H1 (cell line): ENCODE measurements around the gene PKD2. TPM values are rescaled to one million over a fixed set of nuclear protein-coding genes. Genes with fewer than 3 reads are reported as not detected.
A peak's percentile ranks its signal among the peaks of the same experiment; 100 is the strongest.

Experiments used
- CTCF ChIA-PET: fragments of 300-600 bp; sonication (Branson Sonifier 250); formaldehyde crosslinking; loops from one replicate; lab custom pipeline; 2021; ENCODE audit not compliant: partially characterized antibody; lab: Charles Lee
- POLR2A ChIA-PET: fragments of 300-600 bp; sonication (Branson Sonifier 250); formaldehyde crosslinking; loops from one replicate; lab custom pipeline; 2021; ENCODE audit warnings: inconsistent platforms; ENCODE audit not compliant: partially characterized antibody; lab: Charles Lee
- DNase-seq, 2 experiments: peaks; one replicate each; pipeline versions ENCODE4 v3.0.0 to v3.0.0-alpha.2; 2010 to 2022; ENCODE audit warnings: low spot score in 2 of 2, low read depth in 1 of 2, mixed read lengths in 1 of 2
- FAIRE-seq: peaks from 2 replicates; lab custom pipeline; 2011; peaks lifted over from hg19 to GRCh38; lab: Jason Lieb, UNC
- H2AFZ ChIP-seq: 2 replicates; pipeline ENCODE4 v1.8.1; 2012; ENCODE audit warnings: low read length, inconsistent platforms
- H2AK5ac ChIP-seq: 2 replicates; pipeline ENCODE4 v1.6.1; 2013; ENCODE audit warnings: low read depth, low read length
- H2BK120ac ChIP-seq: replicated peaks from 2 replicates; pipeline ENCODE3; 2013; ENCODE audit warnings: low read depth, low read length, inconsistent platforms
- H2BK12ac ChIP-seq: 2 replicates; pipeline ENCODE4 v1.6.1; 2013; ENCODE audit warnings: low read depth, low read length
- H2BK15ac ChIP-seq: 2 replicates; pipeline ENCODE4 v1.6.1; 2013; ENCODE audit warnings: low read length
- H2BK20ac ChIP-seq: 2 replicates; pipeline ENCODE4 v1.6.1; 2013; ENCODE audit warnings: low read length
- H2BK5ac ChIP-seq: 2 replicates; pipeline ENCODE4 v1.6.1; 2013; ENCODE audit warnings: low read depth, low read length
- H3K14ac ChIP-seq: 2 replicates; pipeline ENCODE4 v1.6.1; 2013; ENCODE audit warnings: inconsistent platforms; ENCODE audit not compliant: insufficient read length
- H3K18ac ChIP-seq: 2 replicates; pipeline ENCODE4 v1.6.1; 2013; ENCODE audit warnings: low read length; ENCODE audit errors: extremely low read depth
- H3K23ac ChIP-seq: 2 replicates; pipeline ENCODE4 v1.6.1; 2013; ENCODE audit warnings: inconsistent platforms; ENCODE audit not compliant: insufficient read length
- H3K23me2 ChIP-seq: 2 replicates; pipeline ENCODE4 v1.6.1; 2013; ENCODE audit warnings: low read depth, low read length
- H3K27ac ChIP-seq: 2 replicates; pipeline ENCODE4 v1.6.1; 2011; ENCODE audit warnings: low read depth, low read length, inconsistent platforms
- H3K27me3 ChIP-seq, 4 experiments: replicated peaks in 1 of 4; 1 replicate in 1 of 4; 2 replicates in 3 of 4; pipeline versions ENCODE4 v1.6.1 to v1.8.1; 2011 to 2013; ENCODE audit warnings: low read length in 3 of 4, mild to moderate bottlenecking in 3 of 4, inconsistent platforms in 2 of 4, mixed read lengths in 2 of 4, moderate library complexity in 1 of 4; ENCODE audit not compliant: control insufficient read depth in 3 of 4, insufficient read depth in 3 of 4; ENCODE audit errors: extremely low read depth in 1 of 4
- H3K36me3 ChIP-seq, 4 experiments: 2 replicates each; pipeline versions ENCODE4 v1.6.1 to v1.8.1; 2011 to 2013; ENCODE audit warnings: mild to moderate bottlenecking in 4 of 4, low read length in 3 of 4, moderate library complexity in 2 of 4, control low read depth in 1 of 4, inconsistent platforms in 1 of 4; ENCODE audit not compliant: insufficient read depth in 4 of 4, control insufficient read depth in 2 of 4
- H3K4ac ChIP-seq: replicated peaks from 2 replicates; pipeline ENCODE3; 2013; ENCODE audit warnings: low read length, low read depth, mixed read lengths, inconsistent platforms; ENCODE audit not compliant: insufficient read length
- H3K4me1 ChIP-seq, 4 experiments: replicated peaks in 1 of 4; 1 replicate in 1 of 4; 2 replicates in 3 of 4; pipeline versions ENCODE4 v1.6.1 to v1.8.1; 2011 to 2013; ENCODE audit warnings: low read length in 3 of 4, inconsistent platforms in 2 of 4, mixed read lengths in 1 of 4; ENCODE audit not compliant: insufficient read depth in 4 of 4, control insufficient read depth in 3 of 4
- H3K4me2 ChIP-seq, 2 experiments: 2 replicates each; pipeline versions ENCODE4 v1.6.1 to v1.8.1; 2011 to 2013; ENCODE audit warnings: low read depth in 2 of 2, low read length in 2 of 2, control low read depth in 1 of 2, inconsistent platforms in 1 of 2, mild to moderate bottlenecking in 1 of 2; ENCODE audit not compliant: insufficient read depth in 1 of 2
- H3K4me3 ChIP-seq, 4 experiments: fragments of 200-600, 300-600 bp in 1 of 4; sonication (generic), shearing (Covaris generic), sonication (Bioruptor Twin) in 1 of 4; 2 replicates each; pipeline versions ENCODE4 v1.5.1 to v1.8.1; 2011 to 2016; ENCODE audit warnings: low read length in 4 of 4, low read depth in 3 of 4, control low read depth in 2 of 4, inconsistent platforms in 2 of 4, mild to moderate bottlenecking in 2 of 4, mixed read lengths in 1 of 4, moderate library complexity in 1 of 4; ENCODE audit not compliant: insufficient read depth in 2 of 4; ENCODE audit errors: extremely low read depth in 1 of 4
- H3K56ac ChIP-seq: replicated peaks from 2 replicates; pipeline ENCODE3; 2013; ENCODE audit warnings: low read depth, mild to moderate bottlenecking, mixed read lengths, low read length, inconsistent platforms; ENCODE audit not compliant: insufficient read length
- H3K79me1 ChIP-seq: 2 replicates; pipeline ENCODE4 v1.6.1; 2013; ENCODE audit warnings: low read depth, low read length, control low read depth
- H3K79me2 ChIP-seq, 2 experiments: 2 replicates each; pipeline versions ENCODE4 v1.6.1 to v1.8.1; 2012 to 2013; ENCODE audit warnings: low read length in 2 of 2, mild to moderate bottlenecking in 2 of 2, inconsistent platforms in 1 of 2; ENCODE audit not compliant: insufficient read depth in 2 of 2, control insufficient read depth in 1 of 2
- H3K9ac ChIP-seq, 4 experiments: replicated peaks in 1 of 4; 1 replicate in 1 of 4; 2 replicates in 3 of 4; pipeline versions ENCODE4 v1.6.1 to v1.8.1; 2011 to 2013; ENCODE audit warnings: low read depth in 3 of 4, low read length in 3 of 4, control low read depth in 2 of 4, mild to moderate bottlenecking in 2 of 4, moderate library complexity in 2 of 4, inconsistent platforms in 1 of 4; ENCODE audit errors: extremely low read depth in 1 of 4
- H3K9me3 ChIP-seq, 2 experiments: 2 replicates each; pipeline versions ENCODE4 v1.6.1 to v1.8.1; 2012 to 2013; ENCODE audit warnings: mild to moderate bottlenecking in 2 of 2, moderate library complexity in 2 of 2, control low read depth in 1 of 2, inconsistent platforms in 1 of 2, low read depth in 1 of 2, low read length in 1 of 2, mixed read lengths in 1 of 2; ENCODE audit not compliant: insufficient read depth in 2 of 2
- H4K20me1 ChIP-seq, 2 experiments: replicated peaks in 1 of 2; 2 replicates each; pipeline versions ENCODE3 to v1.8.1; 2011 to 2013; ENCODE audit warnings: inconsistent platforms in 2 of 2, low read length in 2 of 2, mild to moderate bottlenecking in 1 of 2; ENCODE audit not compliant: insufficient read depth in 2 of 2, control insufficient read depth in 1 of 2
- H4K5ac ChIP-seq: 2 replicates; pipeline ENCODE4 v1.6.1; 2013; ENCODE audit warnings: low read length, low read depth, mixed read lengths, inconsistent platforms; ENCODE audit not compliant: insufficient read length
- H4K8ac ChIP-seq: 2 replicates; pipeline ENCODE4 v1.8.0; 2013; ENCODE audit warnings: mild to moderate bottlenecking, moderate library complexity, low read length, inconsistent platforms; ENCODE audit not compliant: insufficient read depth; ENCODE audit errors: extremely low read depth
- H4K91ac ChIP-seq: replicated peaks from 2 replicates; pipeline ENCODE3; 2013; ENCODE audit warnings: low read length, mixed read lengths, inconsistent platforms; ENCODE audit not compliant: insufficient read length
- CHD1 ChIP-seq: IDR thresholded peaks from 2 replicates; pipeline ENCODE4 v1.6.1; 2012; ENCODE audit warnings: low read depth, low read length, improper control_type of control experiment
- HDAC2 ChIP-seq, 2 experiments: fragments of 300-600 bp in 1 of 2; sonication (generic) in 1 of 2; IDR thresholded peaks; 2 replicates each; pipeline ENCODE4 v1.6.1; 2011 to 2012; ENCODE audit warnings: low read depth in 2 of 2, low read length in 2 of 2, mild to moderate bottlenecking in 2 of 2, moderate library complexity in 2 of 2, borderline replicate concordance in 1 of 2, inconsistent platforms in 1 of 2
- POU5F1 ChIP-seq: IDR thresholded peaks from 2 replicates; pipeline ENCODE4 v1.6.1; 2011; ENCODE audit warnings: low read depth, mild to moderate bottlenecking, low read length, moderate library complexity
- RXRA ChIP-seq: IDR thresholded peaks from 2 replicates; pipeline ENCODE4 v1.6.1; 2011; ENCODE audit warnings: low read depth, mild to moderate bottlenecking, low read length, moderate library complexity; ENCODE audit not compliant: insufficient read depth
- SIN3A ChIP-seq, 2 experiments: IDR thresholded peaks in 1 of 2; conservative IDR thresholded peaks in 1 of 2; 2 replicates each; pipeline ENCODE4 v1.6.1; 2011 to 2012; ENCODE audit warnings: low read length in 2 of 2, improper control_type of control experiment in 1 of 2, low read depth in 1 of 2, mild to moderate bottlenecking in 1 of 2
- SP2 ChIP-seq: IDR thresholded peaks from 2 replicates; pipeline ENCODE4 v1.6.1; 2012; ENCODE audit warnings: mild to moderate bottlenecking, low read length, inconsistent platforms
- TEAD4 ChIP-seq: IDR thresholded peaks from 2 replicates; pipeline ENCODE4 v1.6.1; 2012; ENCODE audit warnings: low read depth, low read length, inconsistent platforms, mixed read lengths
- WGBS, 2 experiments: shearing (Covaris generic) in 1 of 2; methylation state at CpG; one replicate each; pipeline versions ENCODE4 v1.1.6 to v1.1.7; 2013 to 2015; ENCODE audit warnings: low lambda C conversion rate in 2 of 2, mixed read lengths in 2 of 2, inconsistent platforms in 1 of 2, low coverage in 1 of 2, missing lambda C conversion rate in 1 of 2; ENCODE audit not compliant: insufficient replicate concordance in 2 of 2, insufficient coverage in 1 of 2, insufficient read length in 1 of 2; ENCODE audit errors: extremely low coverage in 1 of 2, missing lambda C conversion rate in 1 of 2; 5-methylcytosine and 5-hydroxymethylcytosine counted together
- polyA plus RNA-seq, 7 experiments: library from polyadenylated mRNA; depleted of rRNA in 3 of 7; stranded (reverse) in 5 of 7; unstranded in 2 of 7; fragments of >200 nt in 5 of 7; fragments of 200-250 nt in 2 of 7; gene quantifications; 1 replicate in 5 of 7; 2 replicates in 1 of 7; 4 replicates in 1 of 7; pipeline versions ENCODE4 v1.2.1 to v1.2.3, GENCODE V29; 2011 to 2013; ENCODE audit warnings: missing spikeins in 2 of 7, mixed read lengths in 2 of 7
- total RNA-seq: library from RNA; stranded (reverse); fragmentation: NEBNext Ultra II Directional; extraction: Animal tissue kit (Norgen Biotek cat#: 25700); gene quantifications from 2 replicates; pipeline ENCODE4 v1.2.1, GENCODE V29; 2021

Gene PKD2
- total and polyA plus RNA-seq, 2 of the 8 experiments (the other 6 are each of a cell fraction or from before 2014, with no cell fraction given), result 16.0 to 32.0 TPM

DNA sequence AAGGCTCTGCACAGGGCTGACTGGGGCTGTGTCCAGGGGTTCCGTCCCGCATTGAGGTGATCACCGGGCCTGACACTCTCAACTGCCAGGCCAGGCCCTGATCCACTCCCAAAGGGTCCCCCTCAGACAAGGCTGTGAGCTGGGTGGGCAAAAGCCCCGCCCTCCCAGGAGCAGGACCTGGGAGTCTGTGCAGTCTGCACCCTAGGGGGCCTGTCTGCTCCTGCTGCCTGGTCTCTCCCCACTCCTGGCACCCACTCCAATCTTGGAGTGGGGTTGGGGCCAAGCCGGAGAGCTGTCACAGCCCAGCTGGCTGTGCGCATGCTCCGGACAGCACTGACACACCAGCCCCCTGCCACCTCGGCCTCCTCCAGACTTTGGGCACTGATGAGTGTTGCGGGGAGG lies 41.3 kb upstream of the PKD2 start:
- CTCF ChIA-PET, result interaction anchor here (0.8 to 7.1 kb wide), 13 partner anchors 7 to 246 kb away, joined by 3 to 94 read pairs (median 8); partner anchors contain the start of gene SPP1
- FAIRE-seq, result no peak
- H4K91ac ChIP-seq, result no peak overlapping the region

More for the DNA sequence above, 41.3 kb upstream of the PKD2 start:
- no peaks in the 10 kb centered on the region for H3K79me1 ChIP-seq
- no peak overlapping the region for H3K4me2 ChIP-seq
- H3K27me3 ChIP-seq, result no peaks in the 10 kb centered on the region
- no peaks in the 10 kb centered on the region for H3K23me2 ChIP-seq
- no peak overlapping the region for H2AK5ac ChIP-seq
- no peak for DNase-seq
- no peaks in the 10 kb centered on the region for H3K9me3 ChIP-seq
- no peak overlapping the region for H3K23ac ChIP-seq
- H3K4ac ChIP-seq, result no peak overlapping the region
- no peak overlapping the region for H3K27ac ChIP-seq
- H2BK12ac ChIP-seq, result peak overlapping the region; percentile 33; the same call in 1 of the 2 replicates
- no peak overlapping the region for H3K4me3 ChIP-seq
- no peak overlapping the region; the same call in 1 of the 2 replicates for H2BK5ac ChIP-seq
- no peak overlapping the region; the same call in 1 of the 2 replicates for H2BK15ac ChIP-seq
- no peak overlapping the region for H3K18ac ChIP-seq
- H3K56ac ChIP-seq, result no peak overlapping the region
- H3K4me1 ChIP-seq, result peaks cover 0 to 4% (median 2%) of the 10 kb centered on the region in 4 experiments; a peak in 2 of 7 replicates
- no peaks in the 10 kb centered on the region for H3K79me2 ChIP-seq
- no peak overlapping the region for H2BK120ac ChIP-seq
- H3K14ac ChIP-seq, result no peak overlapping the region
- no peak overlapping the region for H4K5ac ChIP-seq
- POLR2A ChIA-PET, result interaction anchor here (1.1 to 5.5 kb wide), 5 partner anchors 8 to 38 kb away, joined by 3 to 20 read pairs (median 9); no protein-coding TSS in a partner anchor
- 92% methylated on average over 9 of the region's 9 CpGs; no CpG with 5 or more reads in 1 of the 2 experiments for WGBS, 2 experiments
- no peaks in the 10 kb centered on the region for H4K20me1 ChIP-seq
- H3K36me3 ChIP-seq, result no peaks in the 10 kb centered on the region
- H2BK20ac ChIP-seq, result no peak overlapping the region
- H4K8ac ChIP-seq, result no peak overlapping the region; the same call in 1 of the 2 replicates
- H2AFZ ChIP-seq, result no peak overlapping the region
- no peak overlapping the region for H3K9ac ChIP-seq
- TF ChIP-seq SIN3A (conservative IDR thresholded peaks at IDR 0.05 in 1 of 2, IDR thresholded peaks at IDR 0.05 in 1 of 2; ENCODE audit: low read depth in 1 of 2, low read length in 2 of 2), result no peak
- TF ChIP-seq SP2, result no peak
- TF ChIP-seq TEAD4, result no peak
- TF ChIP-seq HDAC2 (IDR thresholded peaks at IDR 0.05; ENCODE audit: borderline replicate concordance in 1 of 2, low read depth in 2 of 2, low read length in 2 of 2), result no peak
- no peak for TF ChIP-seq RXRA
- TF ChIP-seq CHD1, result no peak
- TF ChIP-seq POU5F1, result no peak
